GM10266 (cell line): ENCODE data around the gene NFIC.

Experiments used
- DNase-seq: peaks from one replicate; pipeline ENCODE4 v3.0.0; 2012; ENCODE audit errors: extremely low spot score
- CTCF ChIP-seq: IDR thresholded peaks from 2 replicates; pipeline ENCODE4 v1.5.1; 2012; ENCODE audit warnings: mild to moderate bottlenecking, low read depth; ENCODE audit not compliant: control insufficient read depth, insufficient read depth; ENCODE audit errors: missing control alignments

NFIC gene

GRCh38 chr19:3380829-3381228, 14.4 kb downstream of the NFIC start:
- TF ChIP-seq CTCF, result no peak
- DNase-seq, result no peak

DNA sequence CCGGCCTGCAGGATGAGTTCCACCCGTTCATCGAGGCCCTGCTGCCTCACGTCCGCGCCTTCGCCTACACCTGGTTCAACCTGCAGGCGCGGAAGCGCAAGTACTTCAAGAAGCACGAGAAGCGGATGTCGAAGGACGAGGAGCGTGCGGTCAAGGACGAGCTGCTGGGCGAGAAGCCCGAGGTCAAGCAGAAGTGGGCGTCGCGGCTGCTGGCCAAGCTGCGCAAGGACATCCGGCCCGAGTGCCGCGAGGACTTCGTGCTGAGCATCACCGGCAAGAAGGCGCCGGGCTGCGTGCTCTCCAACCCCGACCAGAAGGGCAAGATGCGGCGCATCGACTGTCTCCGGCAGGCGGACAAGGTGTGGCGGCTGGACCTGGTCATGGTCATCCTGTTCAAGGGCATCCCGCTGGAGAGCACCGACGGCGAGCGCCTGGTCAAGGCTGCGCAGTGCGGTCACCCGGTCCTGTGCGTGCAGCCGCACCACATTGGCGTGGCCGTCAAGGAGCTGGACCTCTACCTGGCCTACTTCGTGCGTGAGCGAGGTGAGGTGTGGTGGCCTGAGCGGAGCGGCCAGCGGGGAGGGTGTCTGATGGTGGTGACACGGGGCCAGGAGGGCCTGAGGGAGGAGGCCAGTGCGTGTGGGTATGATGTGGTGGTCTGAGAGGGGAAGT, 15.5 kb downstream of the NFIC start:
- DNase-seq, result no peak
- TF ChIP-seq CTCF, result no peak

- no peak for DNase-seq
Observed at GRCh38 chr19:3382460-3383100, 16.2 kb downstream of the NFIC start.

DNA sequence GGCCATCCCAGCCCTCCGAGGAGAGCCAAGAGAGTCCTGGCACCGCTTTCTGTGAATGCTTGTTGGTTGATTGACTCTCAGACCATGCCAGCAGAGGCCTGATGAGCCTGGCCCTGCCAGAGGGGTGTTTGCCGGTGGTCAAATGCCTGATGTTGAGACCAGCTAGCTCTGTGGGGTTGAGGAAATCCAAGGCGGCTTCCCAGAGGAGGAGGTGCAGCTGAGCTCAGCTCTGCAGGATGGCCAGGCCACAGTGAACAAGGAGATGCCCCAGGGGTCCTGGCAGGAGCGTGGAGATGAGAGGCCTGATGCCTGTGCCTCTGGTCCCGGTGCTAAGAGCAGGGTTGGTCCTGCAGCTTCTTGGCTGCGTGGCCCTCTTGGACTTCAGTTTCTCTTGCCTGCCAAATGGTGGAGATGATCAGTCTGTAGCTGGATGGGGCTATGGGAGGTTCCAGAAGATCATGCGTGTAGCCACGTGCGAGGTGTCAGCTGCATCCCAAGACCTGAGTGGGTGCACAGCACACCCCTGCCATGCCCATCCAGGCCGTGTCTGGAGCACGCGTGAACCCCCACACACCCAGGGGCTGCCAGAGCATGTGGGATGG, 16.8 kb downstream of the NFIC start:
- DNase-seq, result no peak
- TF ChIP-seq CTCF, result no peak

More at GRCh38 chr19:3382460-3383100, 16.2 kb downstream of the NFIC start:
- TF ChIP-seq CTCF, result no peak

- TF ChIP-seq CTCF, result no peak
- DNase-seq, result no peak
Observed at GRCh38 chr19:3386447-3387234, 20.3 kb downstream of the NFIC start.

- no peak for DNase-seq
- no peak for TF ChIP-seq CTCF
Observed at GRCh38 chr19:3387645-3388589, 21.5 kb downstream of the NFIC start.
